GM23338 (cell line): ENCODE data around the gene MARF1. TPM values are rescaled to one million over a fixed set of nuclear protein-coding genes. Genes with fewer than 3 reads are reported as not detected.
A peak's percentile ranks its signal among the peaks of the same experiment; 100 is the strongest.
"Not testable (repeated sequence)": the region's sequence is repeated elsewhere in the genome, so short reads cannot be mapped to it uniquely, and the experiment has no call there.

Source experiments
- ATAC-seq: fragments of 200-7000 bp; cut with Tn5 transposase; 3 replicates; pipeline ENCODE4 v1.9.1; 2020
- DNase-seq: peaks from one replicate; pipeline ENCODE4 v3.0.0-alpha.2; 2015; ENCODE audit warnings: low spot score
- H2AFZ ChIP-seq: fragments of 200-600 bp; sonication (generic); 2 replicates; pipeline ENCODE4 v1.8.0; 2016; ENCODE audit warnings: antibody characterized with exemption, mild to moderate bottlenecking, moderate library complexity
- H3F3A ChIP-seq: fragments of 200-600 bp; sonication (generic); replicated peaks from 2 replicates; pipeline ENCODE4 v1.8.0; 2017; ENCODE audit warnings: antibody characterized with exemption, mixed run types, low read depth
- H3K27ac ChIP-seq: fragments of 200-600 bp; sonication (generic); 2 replicates; pipeline ENCODE4 v1.6.1; 2016; ENCODE audit warnings: low read depth
- H3K27me3 ChIP-seq: fragments of 200-600 bp; sonication (generic); 2 replicates; pipeline ENCODE4 v1.8.0; 2016; ENCODE audit warnings: mild to moderate bottlenecking, mixed run types, moderate library complexity; ENCODE audit not compliant: insufficient read depth
- H3K36me3 ChIP-seq: fragments of 200-600 bp; sonication (generic); 2 replicates; pipeline ENCODE4 v1.8.0; 2016; ENCODE audit warnings: mild to moderate bottlenecking; ENCODE audit not compliant: insufficient read depth
- H3K4me1 ChIP-seq: fragments of 200-600 bp; sonication (generic); 2 replicates; pipeline ENCODE4 v1.8.0; 2016; ENCODE audit warnings: mild to moderate bottlenecking, moderate library complexity; ENCODE audit not compliant: insufficient read depth
- H3K4me2 ChIP-seq: fragments of 200-600 bp; sonication (generic); 2 replicates; pipeline ENCODE4 v1.7.1; 2017; ENCODE audit warnings: mixed run types
- H3K4me3 ChIP-seq: fragments of 200-600 bp; sonication (generic); 2 replicates; pipeline ENCODE4 v1.6.1; 2016; ENCODE audit warnings: mixed run types
- H3K79me2 ChIP-seq: fragments of 200-600 bp; sonication (generic); replicated peaks from 2 replicates; pipeline ENCODE4 v1.8.0; 2017; ENCODE audit warnings: mild to moderate bottlenecking; ENCODE audit not compliant: insufficient read depth
- H3K9me2 ChIP-seq: fragments of 200-600 bp; sonication (generic); 2 replicates; pipeline ENCODE4 v1.8.0; 2017; ENCODE audit not compliant: insufficient read depth
- H4K20me1 ChIP-seq: fragments of 200-600 bp; sonication (generic); replicated peaks from 2 replicates; pipeline ENCODE4 v1.8.0; 2017; ENCODE audit warnings: mild to moderate bottlenecking; ENCODE audit not compliant: insufficient read depth
- H3K27ac Mint-ChIP-seq: 2 replicates; pipeline ENCODE4 v1.8.0; 2020; ENCODE audit warnings: inconsistent platforms, mild to moderate bottlenecking, moderate library complexity, mixed read lengths
- H3K27me3 Mint-ChIP-seq: 3 replicates; pipeline ENCODE4 v1.8.0; 2022; ENCODE audit warnings: low read depth, mild to moderate bottlenecking, moderate library complexity, mixed read lengths, inconsistent platforms; ENCODE audit not compliant: insufficient read depth, poor library complexity
- H3K36me3 Mint-ChIP-seq: 3 replicates; pipeline ENCODE4 v1.8.0; 2021; ENCODE audit warnings: low read depth, mild to moderate bottlenecking, inconsistent platforms, moderate library complexity, mixed read lengths
- H3K4me1 Mint-ChIP-seq: 3 replicates; pipeline ENCODE4 v1.8.0; 2020; ENCODE audit warnings: mild to moderate bottlenecking, inconsistent platforms, mixed read lengths
- H3K4me3 Mint-ChIP-seq: 3 replicates; pipeline ENCODE4 v1.8.0; 2021; ENCODE audit warnings: moderate library complexity, mild to moderate bottlenecking, inconsistent platforms, mixed read lengths
- H3K9me3 Mint-ChIP-seq: 3 replicates; pipeline ENCODE4 v1.8.0; 2020; ENCODE audit warnings: moderate library complexity, mild to moderate bottlenecking, inconsistent platforms, mixed read lengths
- CREB1 ChIP-seq: fragments of 250-450 bp; sonication (Bioruptor Pico); IDR thresholded peaks from 2 replicates; pipeline ENCODE4 v1.5.0; 2020; ENCODE audit warnings: low read depth, mild to moderate bottlenecking, moderate library complexity
- CTCF ChIP-seq, 2 experiments: fragments of 200-600 bp in 1 of 2; sonication (generic) in 1 of 2; conservative IDR thresholded peaks; 2 replicates each; pipeline versions ENCODE4 v1.5.1 to v1.6.1; 2016 to 2017; ENCODE audit warnings: antibody characterized with exemption in 2 of 2, low read depth in 2 of 2, mild to moderate bottlenecking in 2 of 2, moderate library complexity in 1 of 2
- EZH2 ChIP-seq: fragments of 200-600 bp; sonication (generic); IDR thresholded peaks from one replicate; pipeline ENCODE4 v1.8.0; 2017; ENCODE audit warnings: antibody characterized with exemption, mild to moderate bottlenecking, low read depth; ENCODE audit not compliant: unreplicated experiment
- JUNB ChIP-seq: IDR thresholded peaks from one replicate; pipeline ENCODE4 v1.6.1; 2016; ENCODE audit warnings: antibody characterized with exemption; ENCODE audit not compliant: unreplicated experiment
- NANOG ChIP-seq: IDR thresholded peaks from 2 replicates; pipeline ENCODE4 v1.6.1; 2016; ENCODE audit warnings: antibody characterized with exemption, borderline replicate concordance
- POLR2AphosphoS5 ChIP-seq: IDR thresholded peaks from 2 replicates; pipeline ENCODE4 v1.6.1; 2016; ENCODE audit warnings: antibody characterized with exemption, low read depth
- REST ChIP-seq: IDR thresholded peaks from one replicate; pipeline ENCODE4 v1.6.1; 2018; ENCODE audit warnings: antibody characterized with exemption; ENCODE audit not compliant: unreplicated experiment
- STAT1 ChIP-seq: IDR thresholded peaks from one replicate; pipeline ENCODE4 v1.6.1; 2016; ENCODE audit warnings: antibody characterized with exemption; ENCODE audit not compliant: unreplicated experiment
- ZNF114 ChIP-seq: fragments of 250-450 bp; sonication (Bioruptor Pico); IDR thresholded peaks from 2 replicates; pipeline ENCODE4 v1.5.0; 2020; ENCODE audit warnings: mild to moderate bottlenecking, moderate library complexity
- ZNF331 ChIP-seq: fragments of 250-450 bp; sonication (Bioruptor Pico); IDR thresholded peaks from 2 replicates; pipeline ENCODE4 v1.5.0; 2020; ENCODE audit warnings: low read depth, mild to moderate bottlenecking, moderate library complexity
- polyA plus RNA-seq: library from polyadenylated mRNA; unstranded; fragments of >200 nt; fragmentation: Nextera tagmentation; extraction: Ambion mirVana; gene quantifications from 2 replicates; pipeline ENCODE4 v1.2.1, GENCODE V29; 2016
- total RNA-seq: library from RNA; depleted of rRNA; stranded (reverse); fragments of >200 nt; shearing (Covaris generic); gene quantifications from 2 replicates; pipeline ENCODE4 v1.2.3, GENCODE V29; 2014
- TF ChIP-seq, protein P1 (sequence below): IDR thresholded peaks from 2 replicates; pipeline ENCODE4 v1.6.1; 2016; ENCODE audit warnings: antibody characterized with exemption

The MARF1 gene
- total and polyA plus RNA-seq, 2 experiments from 2014 or later, result 8.3 to 16.0 TPM

GRCh38 chr16:15649727-15650018 is 6.7 kb upstream of the MARF1 start (continued):
- TF ChIP-seq REST, result no peak
- TF ChIP-seq JUNB, result no peak
- no peak; the same call in 1 of the 2 replicates for TF ChIP-seq POLR2AphosphoS5
- TF ChIP-seq CTCF (conservative IDR thresholded peaks at IDR 0.05; ENCODE audit: low read depth in 2 of 2), result no peak
- TF ChIP-seq, protein P1, sequence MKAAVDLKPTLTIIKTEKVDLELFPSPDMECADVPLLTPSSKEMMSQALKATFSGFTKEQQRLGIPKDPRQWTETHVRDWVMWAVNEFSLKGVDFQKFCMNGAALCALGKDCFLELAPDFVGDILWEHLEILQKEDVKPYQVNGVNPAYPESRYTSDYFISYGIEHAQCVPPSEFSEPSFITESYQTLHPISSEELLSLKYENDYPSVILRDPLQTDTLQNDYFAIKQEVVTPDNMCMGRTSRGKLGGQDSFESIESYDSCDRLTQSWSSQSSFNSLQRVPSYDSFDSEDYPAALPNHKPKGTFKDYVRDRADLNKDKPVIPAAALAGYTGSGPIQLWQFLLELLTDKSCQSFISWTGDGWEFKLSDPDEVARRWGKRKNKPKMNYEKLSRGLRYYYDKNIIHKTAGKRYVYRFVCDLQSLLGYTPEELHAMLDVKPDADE, result no peak
- no peak for TF ChIP-seq NANOG

DNA sequence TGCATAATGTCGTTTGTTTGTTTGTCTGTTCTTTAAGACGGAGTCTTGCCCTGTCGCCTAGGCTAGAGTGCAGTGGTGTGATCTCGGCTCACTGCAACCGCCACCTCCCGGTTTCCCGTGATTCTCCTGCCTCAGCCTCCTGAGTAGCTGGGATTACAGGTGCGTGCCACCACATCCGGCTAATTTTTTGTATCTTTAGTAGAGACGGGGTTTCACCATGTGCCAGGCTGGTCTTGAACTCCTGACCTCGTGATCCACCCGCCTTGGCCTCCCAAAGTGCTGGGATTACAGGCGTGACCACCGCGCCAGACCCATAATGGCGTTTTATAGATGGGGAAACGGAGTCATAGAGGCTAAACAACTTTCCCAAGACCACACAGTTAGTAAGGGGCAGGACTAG is 6.4 kb upstream of the MARF1 start:
- H4K20me1 ChIP-seq, H3K27me3 ChIP-seq, H3K36me3 ChIP-seq, H3K9me3 Mint-ChIP-seq, H3K9me2 ChIP-seq, ATAC-seq, H3K36me3 Mint-ChIP-seq, H3K4me1 ChIP-seq, H3K4me1 Mint-ChIP-seq, DNase-seq: not testable (repeated sequence)
- Histone ChIP-seq H3K27ac (peak overlapping the region; percentile 91; the same call in 1 of the 2 replicates), H3K4me3 (peak overlapping the region; percentile 97), H3F3A (peaks cover 11% of the 10 kb centered on the region), H3K79me2 (peaks cover 35% of the 10 kb centered on the region), H3K4me2 (peak overlapping the region; percentile 85), H2AFZ (peak overlapping the region; percentile 99)
- Mint-ChIP-seq H3K27ac (peak overlapping the region; percentile 83; the same call in 1 of the 2 replicates), H3K27me3 (peaks cover 11% of the 10 kb centered on the region), H3K4me3 (peak overlapping the region; percentile 100)

DNA sequence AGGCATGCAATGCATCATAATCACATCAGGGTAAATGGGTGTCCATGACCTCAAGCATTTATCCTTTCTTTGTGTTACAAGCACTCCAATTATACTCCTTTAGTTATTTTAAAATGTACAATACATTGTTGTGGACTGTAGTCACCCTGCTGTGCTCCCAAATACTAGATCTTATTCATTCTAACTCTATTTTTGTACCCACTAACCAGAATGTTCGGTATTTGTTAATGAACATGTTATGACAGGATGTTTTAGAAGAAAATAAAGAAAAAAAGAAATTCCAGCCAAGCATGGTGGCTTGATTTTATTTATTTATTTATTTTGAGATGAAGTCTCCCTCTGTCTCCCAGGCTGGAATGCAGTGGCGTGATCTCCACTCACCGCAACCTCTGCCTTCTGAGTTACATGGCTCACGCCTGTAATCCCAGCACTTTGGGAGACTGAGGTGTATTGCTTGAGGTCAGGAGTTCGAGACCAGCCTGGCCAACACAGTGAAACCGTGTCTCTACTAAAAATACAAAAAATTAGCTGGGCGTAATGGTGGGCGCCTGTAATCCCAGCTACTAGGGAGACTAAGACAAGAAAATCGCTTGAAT is 5.3 kb upstream of the MARF1 start:
- Histone ChIP-seq H3K27me3 (no peaks in the 10 kb centered on the region), H3F3A (peaks cover 11% of the 10 kb centered on the region)
- no peak overlapping the region for H3K27ac Mint-ChIP-seq
- TF ChIP-seq CTCF (conservative IDR thresholded peaks at IDR 0.05; ENCODE audit: low read depth in 2 of 2), result no peak
- no peak for TF ChIP-seq CREB1
- no peak for TF ChIP-seq STAT1
- TF ChIP-seq ZNF331, result no peak
- TF ChIP-seq EZH2, result no peak
- no peak for TF ChIP-seq ZNF114 (CRISPR knock-in tag)
- TF ChIP-seq, protein P1, result no peak

More for the DNA sequence above, 5.3 kb upstream of the MARF1 start:
- H3K9me3 Mint-ChIP-seq, result no peaks in the 10 kb centered on the region
- no peak overlapping the region for H3K4me3 Mint-ChIP-seq
- ATAC-seq, result no peak
- Histone ChIP-seq H3K27ac (no peak overlapping the region), H2AFZ (no peak overlapping the region), H3K9me2 (no peaks in the 10 kb centered on the region), H3K79me2 (peaks cover 27% of the 10 kb centered on the region), H4K20me1 (no peaks in the 10 kb centered on the region; the same call in none of the 2 replicates), H3K4me2 (no peak overlapping the region), H3K4me3 (no peak overlapping the region), H3K4me1 (no peaks in the 10 kb centered on the region), H3K36me3 (no peaks in the 10 kb centered on the region)
- no peak for DNase-seq
- peaks cover 11% of the 10 kb centered on the region for H3K27me3 Mint-ChIP-seq
- H3K4me1 Mint-ChIP-seq, result peaks cover 7% of the 10 kb centered on the region
- peaks cover 9% of the 10 kb centered on the region; the same call in 2 of the 3 replicates for H3K36me3 Mint-ChIP-seq
